Trophoblast cell (in vitro differentiated cells and primary cell): ENCODE measurements around the gene ABLIM2.

ENCODE experiments used
- DNase-seq, 2 donors: peaks; one replicate each; pipeline ENCODE4 v3.0.0-alpha.2; 2016
- H2AFZ ChIP-seq: 2 replicates; pipeline ENCODE4 v1.6.1; 2013; ENCODE audit warnings: low read length, moderate library complexity, mild to moderate bottlenecking; ENCODE audit not compliant: insufficient read depth, poor library complexity
- H2AK5ac ChIP-seq: 2 replicates; pipeline ENCODE4 v1.6.1; 2013; ENCODE audit warnings: mild to moderate bottlenecking, low read length
- H2BK120ac ChIP-seq: 2 replicates; pipeline ENCODE4 v1.6.1; 2013; ENCODE audit warnings: low read length, mild to moderate bottlenecking, moderate library complexity; ENCODE audit not compliant: insufficient read depth, poor library complexity
- H2BK12ac ChIP-seq: 2 replicates; pipeline ENCODE4 v1.6.1; 2013; ENCODE audit warnings: mild to moderate bottlenecking, low read length, moderate library complexity
- H2BK5ac ChIP-seq: 2 replicates; pipeline ENCODE4 v1.6.1; 2013; ENCODE audit warnings: low read length, low read depth, moderate library complexity, mild to moderate bottlenecking; ENCODE audit not compliant: poor library complexity
- H3K14ac ChIP-seq: 2 replicates; pipeline ENCODE4 v1.6.1; 2013; ENCODE audit warnings: mild to moderate bottlenecking, low read length
- H3K18ac ChIP-seq: 2 replicates; pipeline ENCODE4 v1.6.1; 2013; ENCODE audit warnings: mild to moderate bottlenecking, low read length
- H3K23ac ChIP-seq: 2 replicates; pipeline ENCODE4 v1.6.1; 2013; ENCODE audit warnings: low read length
- H3K27ac ChIP-seq: 2 replicates; pipeline ENCODE4 v1.5.1; 2013; ENCODE audit warnings: low read depth, mild to moderate bottlenecking, inconsistent platforms, low read length, moderate library complexity
- H3K27me3 ChIP-seq: 2 replicates; pipeline ENCODE4 v1.6.1; 2013; ENCODE audit warnings: inconsistent platforms, mild to moderate bottlenecking, low read length, moderate library complexity; ENCODE audit not compliant: insufficient read depth
- H3K36me3 ChIP-seq, 2 experiments: 1 replicate in 1 of 2; 2 replicates in 1 of 2; pipeline ENCODE4 v1.6.1; 2013; ENCODE audit warnings: low read length in 2 of 2, mild to moderate bottlenecking in 2 of 2, moderate library complexity in 1 of 2; ENCODE audit not compliant: insufficient read depth in 2 of 2, control insufficient read depth in 1 of 2
- H3K4ac ChIP-seq: 2 replicates; pipeline ENCODE4 v1.6.1; 2013; ENCODE audit warnings: low read depth, mild to moderate bottlenecking, low read length, moderate library complexity
- H3K4me1 ChIP-seq, 2 experiments: 1 replicate in 1 of 2; 2 replicates in 1 of 2; pipeline ENCODE4 v1.6.1; 2013; ENCODE audit warnings: low read length in 2 of 2, mild to moderate bottlenecking in 2 of 2, moderate library complexity in 1 of 2; ENCODE audit not compliant: insufficient read depth in 2 of 2, control insufficient read depth in 1 of 2
- H3K4me2 ChIP-seq: 2 replicates; pipeline ENCODE4 v1.6.1; 2013; ENCODE audit warnings: inconsistent platforms, mild to moderate bottlenecking, low read length, moderate library complexity
- H3K4me3 ChIP-seq: 2 replicates; pipeline ENCODE4 v1.5.1; 2013; ENCODE audit warnings: mild to moderate bottlenecking, low read depth, low read length, inconsistent platforms
- H3K79me1 ChIP-seq: one replicate; pipeline ENCODE4 v1.6.1; 2013; ENCODE audit warnings: low read length
- H3K79me2 ChIP-seq: 2 replicates; pipeline ENCODE4 v1.6.1; 2013; ENCODE audit warnings: low read length, mild to moderate bottlenecking; ENCODE audit not compliant: control insufficient read depth, insufficient read depth, poor library complexity
- H3K9ac ChIP-seq: 2 replicates; pipeline ENCODE4 v1.6.1; 2013; ENCODE audit warnings: mild to moderate bottlenecking, low read length
- H3K9me3 ChIP-seq: 2 replicates; pipeline ENCODE4 v1.6.1; 2013; ENCODE audit warnings: low read depth, mild to moderate bottlenecking, control low read depth, inconsistent platforms, low read length; ENCODE audit not compliant: insufficient read depth
- H4K12ac ChIP-seq: 2 replicates; pipeline ENCODE4 v1.6.1; 2013; ENCODE audit warnings: low read depth, mild to moderate bottlenecking, low read length, moderate library complexity
- H4K8ac ChIP-seq: 2 replicates; pipeline ENCODE4 v1.6.1; 2013; ENCODE audit warnings: low read depth, mild to moderate bottlenecking, low read length, moderate library complexity
- H4K91ac ChIP-seq: one replicate; pipeline ENCODE4 v1.6.1; 2013; ENCODE audit warnings: low read depth, mild to moderate bottlenecking, low read length, moderate library complexity
- WGBS: extraction: QIAGEN DNeasy Blood & Tissue Kit; methylation state at CpG from one replicate; pipeline ENCODE4 v1.1.7; 2013; ENCODE audit warnings: missing lambda C conversion rate; ENCODE audit not compliant: insufficient read length, insufficient coverage; ENCODE audit errors: extremely low coverage; 5-methylcytosine and 5-hydroxymethylcytosine counted together

ABLIM2 gene

GRCh38 chr4:8050555-8051206, 107.9 kb downstream of the ABLIM2 start:
- Histone ChIP-seq H2AK5ac (no peak overlapping the region), H3K9ac (no peak overlapping the region), H3K36me3 (no peaks in the 10 kb centered on the region), H3K27me3 (no peaks in the 10 kb centered on the region), H3K23ac (no peak overlapping the region), H2BK5ac (no peak overlapping the region), H2AFZ (no peak overlapping the region), H2BK120ac (no peak overlapping the region), H3K18ac (no peak overlapping the region), H4K12ac (no peak overlapping the region), H2BK12ac (no peak overlapping the region), H3K4me2 (no peak overlapping the region), H3K4ac (no peak overlapping the region), H3K79me2 (no peaks in the 10 kb centered on the region), H3K27ac (no peak overlapping the region), H4K8ac (no peak overlapping the region), H3K9me3 (peaks cover 6% of the 10 kb centered on the region), H3K14ac (no peak overlapping the region), H3K4me3 (no peak overlapping the region), H3K79me1 (no peaks in the 10 kb centered on the region), H4K91ac (no peak overlapping the region), H3K4me1 (peaks cover 14 to 15% of the 10 kb centered on the region in 2 experiments)
- WGBS, result no CpG with 5 or more reads among the region's 28 CpGs
- DNase-seq, result no peak

DNA sequence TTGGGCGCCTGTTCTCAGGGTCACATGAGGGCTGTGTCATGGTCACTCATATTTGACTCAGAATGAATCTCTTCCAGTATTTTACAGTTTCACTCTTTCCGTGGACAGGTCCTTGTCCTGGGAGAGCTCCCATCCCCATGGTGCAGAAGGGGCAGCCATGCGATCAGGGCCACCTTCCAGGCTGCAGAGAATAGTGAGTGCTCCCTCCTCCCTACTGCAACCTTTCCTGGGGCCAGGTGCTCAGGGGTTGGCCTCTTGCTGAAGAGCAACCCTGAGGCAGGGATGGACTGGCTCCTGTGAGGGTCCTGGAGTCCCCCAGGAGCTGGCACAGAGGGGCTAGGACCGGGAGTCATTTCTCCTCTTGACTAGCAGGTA, 108.4 kb downstream of the ABLIM2 start:
- Histone ChIP-seq H3K79me2 (no peaks in the 10 kb centered on the region), H3K79me1 (no peaks in the 10 kb centered on the region), H2BK120ac (no peak overlapping the region), H4K8ac (no peak overlapping the region), H2BK5ac (no peak overlapping the region), H4K12ac (no peak overlapping the region), H3K27ac (no peak overlapping the region), H3K4me3 (no peak overlapping the region), H4K91ac (no peak overlapping the region), H3K9me3 (peaks cover 3% of the 10 kb centered on the region), H3K36me3 (no peaks in the 10 kb centered on the region), H3K27me3 (no peaks in the 10 kb centered on the region), H3K4me1 (peaks cover 14 to 15% of the 10 kb centered on the region in 2 experiments), H3K4me2 (no peak overlapping the region), H3K4ac (no peak overlapping the region), H3K18ac (no peak overlapping the region), H3K14ac (no peak overlapping the region), H3K23ac (no peak overlapping the region), H2AK5ac (no peak overlapping the region), H2AFZ (no peak overlapping the region), H3K9ac (no peak overlapping the region), H2BK12ac (no peak overlapping the region)
- no peak for DNase-seq
- no CpG with 5 or more reads among the region's 4 CpGs for WGBS

DNA sequence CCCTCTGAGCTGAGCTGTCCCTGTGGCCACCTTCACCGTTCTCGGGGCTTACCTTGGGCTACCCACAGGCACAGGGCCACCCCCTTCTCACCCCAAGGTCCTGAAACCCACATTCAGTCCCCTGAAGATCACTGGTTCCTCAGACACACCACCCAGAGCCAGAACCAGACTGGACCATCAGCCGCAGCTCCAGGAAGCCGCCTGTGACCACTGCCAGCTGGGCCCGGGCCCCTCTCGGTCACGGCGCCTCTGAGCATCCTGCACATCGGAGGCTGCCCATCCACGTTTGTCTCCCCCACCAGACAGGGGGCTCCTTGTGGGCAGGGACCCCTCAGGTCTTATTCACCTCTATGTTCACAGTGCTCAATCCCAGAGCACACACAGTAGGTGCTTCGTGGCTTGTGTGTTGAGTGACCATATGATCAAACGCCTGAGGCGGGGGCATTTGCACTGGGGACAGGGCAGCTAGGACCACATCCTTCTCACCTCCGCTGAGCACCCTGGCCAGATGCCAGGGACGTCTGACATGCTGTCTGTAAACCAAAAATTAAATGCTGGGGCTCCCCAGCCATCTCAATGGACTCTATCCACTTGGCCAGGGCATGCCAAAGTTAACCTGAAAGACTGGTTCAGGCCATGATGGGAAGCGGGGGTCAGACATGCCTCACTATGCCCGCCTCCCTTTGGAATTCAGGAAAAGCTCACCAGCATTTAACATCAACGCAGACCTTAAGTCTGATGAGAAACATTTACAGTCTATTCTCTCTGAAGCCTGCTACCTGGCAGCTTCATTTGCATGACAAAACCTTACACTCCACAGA, 109.5 kb downstream of the ABLIM2 start:
- Histone ChIP-seq H3K27ac (no peak overlapping the region), H3K4ac (no peak overlapping the region), H3K79me2 (no peaks in the 10 kb centered on the region), H4K12ac (no peak overlapping the region), H2AK5ac (peak overlapping the region; percentile 31), H3K27me3 (no peaks in the 10 kb centered on the region), H3K9me3 (peaks cover 1% of the 10 kb centered on the region), H3K4me3 (no peak overlapping the region), H4K91ac (peak overlapping the region; percentile 27), H3K14ac (no peak overlapping the region), H3K4me2 (no peak overlapping the region), H3K4me1 (peaks cover 14 to 15% of the 10 kb centered on the region in 2 experiments), H3K9ac (no peak overlapping the region), H2AFZ (no peak overlapping the region), H2BK5ac (no peak overlapping the region), H4K8ac (no peak overlapping the region), H3K36me3 (no peaks in the 10 kb centered on the region), H3K18ac (no peak overlapping the region), H2BK120ac (no peak overlapping the region), H3K79me1 (no peaks in the 10 kb centered on the region), H2BK12ac (no peak overlapping the region), H3K23ac (no peak overlapping the region)
- DNase-seq, result no peak
- no CpG with 5 or more reads among the region's 18 CpGs for WGBS

GRCh38 chr4:8047837-8048678, 110.6 kb downstream of the ABLIM2 start:
- no peak overlapping the region for H2AK5ac ChIP-seq
- no peak overlapping the region for H3K23ac ChIP-seq
- no peak overlapping the region for H4K8ac ChIP-seq
- no peak overlapping the region for H3K4me2 ChIP-seq
- H3K9me3 ChIP-seq, result peaks cover 1% of the 10 kb centered on the region
- H4K12ac ChIP-seq, result no peak overlapping the region
- no peak overlapping the region for H3K18ac ChIP-seq
- no peak overlapping the region for H3K9ac ChIP-seq
- DNase-seq, result no peak
- H3K36me3 ChIP-seq, result no peaks in the 10 kb centered on the region
- no peak overlapping the region for H2BK12ac ChIP-seq
- H2BK5ac ChIP-seq, result no peak overlapping the region
- WGBS, result no CpG with 5 or more reads among the region's 21 CpGs
- no peak overlapping the region for H3K4me3 ChIP-seq
- H2AFZ ChIP-seq, result no peak overlapping the region
- H3K27ac ChIP-seq, result no peak overlapping the region
- peak overlapping the region; percentile 11 for H3K14ac ChIP-seq
- H3K79me1 ChIP-seq, result no peaks in the 10 kb centered on the region
- H3K27me3 ChIP-seq, result no peaks in the 10 kb centered on the region
- H3K79me2 ChIP-seq, result no peaks in the 10 kb centered on the region
- no peak overlapping the region for H2BK120ac ChIP-seq
- H4K91ac ChIP-seq, result peak overlapping the region; percentile 7
- H3K4ac ChIP-seq, result no peak overlapping the region
- H3K4me1 ChIP-seq, result peaks cover 14 to 15% of the 10 kb centered on the region in 2 experiments
